ENCODE results near the gene LPCAT1. TPM values are rescaled to one million over a fixed set of nuclear protein-coding genes. Genes with fewer than 3 reads are reported as not detected.

LPCAT1 gene
- total RNA-seq, 1 donor from 2014 or later: 108 TPM

DNA sequence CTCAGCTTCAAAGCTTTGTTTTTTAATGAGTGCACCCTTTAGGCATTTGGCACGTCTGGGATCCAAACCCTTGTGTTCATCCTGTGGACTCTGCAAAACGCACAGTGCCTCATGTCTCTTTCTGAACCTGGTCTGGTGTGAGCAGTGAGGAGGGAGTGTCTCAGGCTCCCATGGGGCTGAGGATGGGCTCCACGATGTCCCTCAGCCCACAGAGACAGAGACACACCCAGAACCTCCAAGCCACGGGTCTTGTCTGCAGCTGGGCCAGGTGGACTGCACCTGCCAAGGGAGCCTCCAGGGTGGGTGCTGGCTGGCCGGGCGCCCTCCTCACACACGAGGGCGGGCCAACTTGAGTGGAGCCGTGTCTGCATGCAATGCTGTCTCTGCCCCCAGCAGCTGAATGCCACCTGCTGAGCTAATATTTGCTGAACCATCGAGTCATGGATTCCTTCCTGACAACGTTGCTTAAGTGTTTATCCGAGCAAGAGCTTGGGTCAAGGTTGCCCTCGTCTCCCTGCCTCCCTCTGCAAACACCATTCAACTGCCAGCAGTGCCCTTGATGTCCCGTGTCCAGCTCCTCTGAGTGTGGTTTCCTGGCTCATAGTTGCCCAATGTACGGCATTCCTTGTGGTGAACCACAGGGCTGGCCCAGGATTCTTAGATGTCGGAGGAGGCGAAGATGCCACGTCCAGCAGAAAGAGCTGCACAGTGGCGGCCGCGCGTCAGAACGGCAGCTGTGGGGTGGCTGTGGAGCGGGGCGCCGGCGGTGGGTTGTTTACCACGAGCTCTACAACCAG lies 31.4 kb upstream of the LPCAT1 start:
- no peaks in the 10 kb centered on the region for H3K36me3 Mint-ChIP-seq
- no peak overlapping the region for H2AFZ ChIP-seq (replicated peaks)
- H3K27ac Mint-ChIP-seq: no peak overlapping the region
- H3K4me2 ChIP-seq: no peak overlapping the region
- no peak for DNase-seq (ENCODE audit: low spot score)
- no peaks in the 10 kb centered on the region for H3K9me3 Mint-ChIP-seq
- H3K4me3 ChIP-seq: no peak overlapping the region
- peaks cover 11% of the 10 kb centered on the region for H3K4me1 ChIP-seq
- no peaks in the 10 kb centered on the region for H3K9me3 ChIP-seq (ENCODE audit: low read depth)
- H3K79me2 ChIP-seq (ENCODE audit: low read depth): no peaks in the 10 kb centered on the region
- H4K20me1 ChIP-seq (ENCODE audit: low read depth): no peaks in the 10 kb centered on the region
- H3F3A ChIP-seq (ENCODE audit: low read depth): no peaks in the 10 kb centered on the region
- TF ChIP-seq EZH2phosphoT487 (IDR thresholded peaks at IDR 0.05) (no peak), EZH2 (IDR thresholded peaks at IDR 0.05) (no peak)
- TF ChIP-seq, protein P1, sequence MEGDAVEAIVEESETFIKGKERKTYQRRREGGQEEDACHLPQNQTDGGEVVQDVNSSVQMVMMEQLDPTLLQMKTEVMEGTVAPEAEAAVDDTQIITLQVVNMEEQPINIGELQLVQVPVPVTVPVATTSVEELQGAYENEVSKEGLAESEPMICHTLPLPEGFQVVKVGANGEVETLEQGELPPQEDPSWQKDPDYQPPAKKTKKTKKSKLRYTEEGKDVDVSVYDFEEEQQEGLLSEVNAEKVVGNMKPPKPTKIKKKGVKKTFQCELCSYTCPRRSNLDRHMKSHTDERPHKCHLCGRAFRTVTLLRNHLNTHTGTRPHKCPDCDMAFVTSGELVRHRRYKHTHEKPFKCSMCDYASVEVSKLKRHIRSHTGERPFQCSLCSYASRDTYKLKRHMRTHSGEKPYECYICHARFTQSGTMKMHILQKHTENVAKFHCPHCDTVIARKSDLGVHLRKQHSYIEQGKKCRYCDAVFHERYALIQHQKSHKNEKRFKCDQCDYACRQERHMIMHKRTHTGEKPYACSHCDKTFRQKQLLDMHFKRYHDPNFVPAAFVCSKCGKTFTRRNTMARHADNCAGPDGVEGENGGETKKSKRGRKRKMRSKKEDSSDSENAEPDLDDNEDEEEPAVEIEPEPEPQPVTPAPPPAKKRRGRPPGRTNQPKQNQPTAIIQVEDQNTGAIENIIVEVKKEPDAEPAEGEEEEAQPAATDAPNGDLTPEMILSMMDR (IDR thresholded peaks at IDR 0.05): no peak
- no peak overlapping the region for H3K4me3 Mint-ChIP-seq
- H3K27me3 ChIP-seq: no peaks in the 10 kb centered on the region
- peaks cover 17% of the 10 kb centered on the region for H3K4me1 Mint-ChIP-seq
- H3K9ac ChIP-seq: no peak overlapping the region
- H3K27ac ChIP-seq: no peak overlapping the region
- no peaks in the 10 kb centered on the region for H3K36me3 ChIP-seq
- H3K27me3 Mint-ChIP-seq (ENCODE audit: insufficient read depth, low read depth): peaks cover 6% of the 10 kb centered on the region

DNA sequence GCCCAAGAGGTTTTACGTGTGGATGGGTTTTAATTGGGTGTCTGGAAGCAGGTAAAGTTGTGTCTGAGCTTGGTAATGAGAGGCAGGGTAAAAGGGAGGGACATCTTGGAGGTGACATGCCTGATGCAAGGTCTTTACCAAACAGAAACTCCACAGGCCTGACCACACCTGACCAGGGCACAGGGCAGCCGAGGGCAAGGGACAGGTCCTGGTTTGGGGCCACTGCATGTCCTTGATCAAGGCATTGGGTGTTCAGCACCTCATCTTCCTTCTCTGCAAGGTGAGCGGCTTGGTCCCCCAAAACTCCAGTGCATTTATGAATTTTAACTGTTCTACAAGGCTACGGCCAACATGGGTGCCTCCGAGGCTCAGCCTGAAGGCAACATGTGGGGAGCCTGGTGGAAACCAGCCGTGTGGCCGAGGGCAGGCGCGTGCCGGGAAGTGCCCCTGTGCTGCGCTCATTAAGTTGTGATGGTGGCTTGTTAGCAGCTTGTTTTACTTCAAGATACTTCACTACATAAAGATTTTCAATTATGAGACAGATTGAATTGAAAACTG lies 30.7 kb upstream of the LPCAT1 start:
- Histone ChIP-seq H3K27ac (no peak overlapping the region), H2AFZ (replicated peaks) (no peak overlapping the region), H3K9ac (no peak overlapping the region), H3K36me3 (no peaks in the 10 kb centered on the region), H3K4me1 (peaks cover 11% of the 10 kb centered on the region), H3K79me2 (ENCODE audit: low read depth) (no peaks in the 10 kb centered on the region), H3K4me3 (no peak overlapping the region), H3F3A (ENCODE audit: low read depth) (no peaks in the 10 kb centered on the region), H3K27me3 (no peaks in the 10 kb centered on the region), H3K9me3 (ENCODE audit: low read depth) (no peaks in the 10 kb centered on the region), H3K4me2 (no peak overlapping the region), H4K20me1 (ENCODE audit: low read depth) (no peaks in the 10 kb centered on the region)
- Mint-ChIP-seq H3K4me1 (peaks cover 17% of the 10 kb centered on the region), H3K27me3 (ENCODE audit: insufficient read depth, low read depth) (peaks cover 8% of the 10 kb centered on the region), H3K27ac (no peak overlapping the region), H3K9me3 (no peaks in the 10 kb centered on the region), H3K4me3 (no peak overlapping the region), H3K36me3 (no peaks in the 10 kb centered on the region)
- DNase-seq (ENCODE audit: low spot score): no peak
- TF ChIP-seq EZH2phosphoT487 (IDR thresholded peaks at IDR 0.05) (no peak), EZH2 (IDR thresholded peaks at IDR 0.05) (no peak)
- TF ChIP-seq, protein P1 (IDR thresholded peaks at IDR 0.05): no peak

DNA sequence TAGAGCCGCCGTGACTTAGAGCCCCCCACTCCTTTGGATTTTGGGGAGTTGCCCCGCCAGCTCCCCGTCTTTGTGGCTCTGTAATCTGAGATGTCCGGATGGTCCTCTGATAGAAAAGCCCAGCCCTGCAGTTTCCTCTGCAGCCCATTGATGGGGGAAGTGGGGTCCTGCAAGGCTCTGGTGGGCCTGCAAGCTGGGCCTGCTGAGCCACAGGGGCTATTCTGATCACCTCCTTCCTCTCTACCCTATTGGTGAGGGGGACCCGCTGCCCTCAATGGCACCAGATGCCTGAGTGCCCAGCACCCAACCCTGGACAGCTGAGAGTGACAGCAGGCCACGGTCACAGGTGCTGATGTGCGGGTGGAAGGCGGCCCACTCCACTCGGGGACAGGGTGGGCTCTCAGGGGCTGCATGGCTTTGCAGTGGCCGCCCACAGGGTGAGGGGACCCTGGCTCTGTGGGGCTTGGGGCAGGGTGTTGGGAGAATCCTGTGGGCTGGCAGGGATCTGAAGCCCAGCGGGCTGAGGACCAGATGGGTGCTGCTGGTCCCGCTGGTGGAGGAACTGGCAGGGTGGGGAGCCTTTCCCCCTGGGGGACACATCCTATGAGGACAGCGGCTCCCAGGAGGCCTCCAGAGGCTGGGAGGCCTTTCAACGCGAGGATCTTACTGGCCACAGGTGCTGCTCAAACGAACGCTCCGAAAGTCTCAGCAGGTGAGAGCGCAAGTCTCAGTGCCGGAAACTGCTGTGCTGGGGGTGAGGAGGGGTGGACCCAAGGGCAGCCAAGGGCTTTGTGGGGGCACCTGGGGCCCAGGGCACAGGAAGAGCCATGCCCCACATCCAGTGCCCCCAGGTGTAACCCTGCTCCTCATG lies 30.0 kb upstream of the LPCAT1 start:
- Histone ChIP-seq H3K4me2 (no peak overlapping the region), H3K4me1 (peaks cover 11% of the 10 kb centered on the region), H3K27ac (no peak overlapping the region), H3K9me3 (ENCODE audit: low read depth) (no peaks in the 10 kb centered on the region), H3K4me3 (no peak overlapping the region), H4K20me1 (ENCODE audit: low read depth) (no peaks in the 10 kb centered on the region), H3K9ac (no peak overlapping the region), H3K79me2 (ENCODE audit: low read depth) (no peaks in the 10 kb centered on the region), H3K27me3 (no peaks in the 10 kb centered on the region), H3F3A (ENCODE audit: low read depth) (no peaks in the 10 kb centered on the region), H2AFZ (replicated peaks) (no peak overlapping the region), H3K36me3 (no peaks in the 10 kb centered on the region)
- peaks cover 17% of the 10 kb centered on the region for H3K4me1 Mint-ChIP-seq
- TF ChIP-seq, protein P1 (IDR thresholded peaks at IDR 0.05): no peak
- no peak for TF ChIP-seq EZH2phosphoT487 (IDR thresholded peaks at IDR 0.05)
- TF ChIP-seq EZH2 (IDR thresholded peaks at IDR 0.05): no peak
- peak overlapping the region; percentile 69 for H3K27ac Mint-ChIP-seq
- H3K4me3 Mint-ChIP-seq: no peak overlapping the region
- H3K9me3 Mint-ChIP-seq: no peaks in the 10 kb centered on the region
- H3K36me3 Mint-ChIP-seq: no peaks in the 10 kb centered on the region
- no peak for DNase-seq (ENCODE audit: low spot score)
- peaks cover 9% of the 10 kb centered on the region for H3K27me3 Mint-ChIP-seq (ENCODE audit: insufficient read depth, low read depth)

Measured in neural progenitor cell (in vitro differentiated cells).